SHP77 treated with DMSO at 0.1 percent for 48 hours (cell line): Measurements from ENCODE around the gene AFF4.
"Not testable (repeated sequence)": the region's sequence is repeated elsewhere in the genome, so short reads cannot be mapped to it uniquely, and the experiment has no call there.

Source experiments
- DNase-seq: peaks from one replicate; lab custom pipeline; 2025; lab: John Stamatoyannopoulos, UW

The AFF4 gene

GRCh38 chr5:132963171-132964104 is at the start of gene AFF4:
AFF4 (minus strand) TSS chr5:132963634; CDS start chr5:132937189, 26,445 bp downstream.
- peak; percentile 80 for DNase-seq

DNA sequence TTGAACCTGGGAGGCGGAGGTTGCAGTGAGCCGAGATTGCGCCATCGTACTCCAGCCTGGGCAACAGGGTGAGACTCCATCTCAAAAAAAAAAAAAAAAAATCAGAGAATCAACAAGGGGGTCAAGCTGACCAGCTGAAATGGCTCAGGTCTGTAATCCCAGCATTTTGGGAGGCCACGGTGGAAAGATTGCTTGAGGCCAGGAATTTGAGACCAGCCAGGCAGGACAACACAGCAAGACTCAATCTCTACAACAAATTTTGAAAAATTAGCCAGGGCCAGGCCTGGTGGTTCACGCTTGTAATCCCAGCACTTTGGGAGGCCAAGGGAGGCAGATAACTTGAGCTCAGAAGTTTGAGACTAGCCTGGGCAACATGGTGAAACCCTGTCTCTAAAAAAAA is 45.0 kb upstream of the AFF4 start:
- DNase-seq = not testable (repeated sequence)

DNA sequence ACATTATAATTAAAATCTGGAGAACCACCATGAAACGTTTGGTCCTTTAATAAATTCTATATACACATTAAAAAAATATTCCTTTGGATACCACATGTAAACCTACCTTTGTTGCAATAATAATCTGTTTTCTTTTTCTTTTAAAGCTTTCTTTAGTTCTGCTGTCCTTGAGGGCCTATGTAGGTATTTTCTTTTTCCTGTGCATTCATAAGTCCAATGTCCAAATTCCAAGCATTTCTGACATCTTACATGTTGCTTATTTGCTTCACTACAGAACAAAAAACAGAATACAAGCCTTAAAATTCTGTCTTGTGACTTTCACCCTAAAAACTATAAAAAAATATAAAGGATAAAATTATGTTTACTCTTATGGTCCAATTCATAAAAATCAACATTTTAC is 43.2 kb upstream of the AFF4 start:
- DNase-seq = no peak

- no peak for DNase-seq
Observed at GRCh38 chr5:132999246-132999645, 35.8 kb upstream of the AFF4 start.

- DNase-seq = no peak
Observed at GRCh38 chr5:132998556-132998955, 35.1 kb upstream of the AFF4 start.

- DNase-seq = no peak
Observed at GRCh38 chr5:132996307-132996706, 32.9 kb upstream of the AFF4 start.

DNA sequence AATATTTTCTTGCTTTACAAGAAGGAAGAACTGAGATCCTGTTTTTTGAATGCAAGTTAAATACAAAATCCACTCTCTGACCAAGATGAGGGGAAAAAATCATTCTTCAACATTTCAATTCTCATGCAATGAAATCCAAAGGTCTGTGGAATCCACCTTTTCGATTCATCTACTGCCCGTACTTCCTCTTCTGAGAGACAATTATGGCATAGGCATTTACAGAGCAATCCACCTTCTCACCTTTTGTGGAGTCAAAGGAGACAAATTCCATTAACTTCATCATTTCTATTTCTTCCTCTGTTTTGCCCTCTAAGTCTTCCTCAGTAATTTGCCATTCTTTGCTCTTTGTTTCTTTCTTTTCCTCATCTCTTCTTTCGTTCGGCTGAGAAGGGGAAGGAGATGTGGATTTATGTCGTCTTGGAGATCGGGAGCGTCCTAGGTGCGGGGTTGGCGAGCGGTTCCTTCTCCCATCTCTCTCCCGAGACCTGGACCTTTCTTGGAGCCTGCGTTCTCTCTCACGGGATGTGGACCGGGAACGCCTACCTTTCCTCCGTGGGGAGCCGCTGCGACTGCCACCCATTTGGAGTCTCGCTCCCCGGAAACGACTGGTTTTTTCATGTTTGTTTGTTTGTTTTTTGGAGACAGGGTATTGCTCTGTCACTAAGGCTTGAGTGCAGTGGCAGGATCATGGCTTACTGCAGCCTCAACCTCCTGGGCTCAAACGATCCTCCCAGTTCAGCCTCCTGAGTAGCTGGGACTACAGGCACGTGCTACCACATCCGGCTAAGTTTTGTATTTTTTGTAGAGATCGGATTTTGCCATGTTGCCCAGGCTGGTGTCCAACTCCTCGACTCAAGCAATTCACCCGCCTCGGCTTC is 24.3 kb upstream of the AFF4 start:
- no peak for DNase-seq

DNA sequence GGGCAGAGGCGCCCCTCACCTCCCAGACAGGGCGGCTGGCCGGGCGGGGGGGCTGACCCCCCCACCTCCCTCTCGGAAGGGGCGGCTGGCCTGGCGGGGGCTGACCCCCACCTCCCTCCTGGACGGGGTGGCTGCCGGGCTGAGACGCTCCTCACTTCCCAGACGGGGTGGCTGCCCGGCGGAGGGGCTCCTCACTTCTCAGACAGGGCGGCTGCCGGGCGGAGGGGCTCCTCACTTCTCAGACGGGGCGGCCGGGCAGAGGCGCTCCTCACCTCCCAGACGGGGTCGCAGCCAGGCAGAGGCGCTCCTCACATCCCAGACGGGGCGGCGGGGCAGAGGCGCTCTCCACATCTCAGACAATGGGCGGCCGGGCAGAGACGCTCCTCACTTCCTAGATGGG is 19.5 kb upstream of the AFF4 start:
- not testable (repeated sequence) for DNase-seq

DNA sequence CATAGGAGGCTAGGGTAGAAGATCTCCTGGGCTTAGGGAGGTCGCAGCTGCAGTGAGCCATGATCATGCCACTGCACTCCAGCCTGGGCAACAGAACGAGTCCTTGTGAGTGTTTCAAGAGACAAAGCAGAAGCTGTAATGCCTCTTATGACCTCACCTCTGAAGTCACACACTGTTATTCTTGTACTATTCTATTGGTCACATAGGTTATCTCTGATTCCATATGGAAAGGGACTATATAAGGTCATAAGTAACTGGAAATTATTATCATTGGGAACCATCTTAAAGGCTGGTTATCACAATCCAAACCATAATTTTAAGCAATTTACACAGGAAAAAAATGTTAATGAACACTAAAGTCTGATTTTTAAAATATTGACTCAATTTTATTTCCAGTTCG is 17.9 kb upstream of the AFF4 start:
- no peak for DNase-seq

- DNase-seq = no peak
Observed at GRCh38 chr5:132979976-132980375, 16.5 kb upstream of the AFF4 start.

DNA sequence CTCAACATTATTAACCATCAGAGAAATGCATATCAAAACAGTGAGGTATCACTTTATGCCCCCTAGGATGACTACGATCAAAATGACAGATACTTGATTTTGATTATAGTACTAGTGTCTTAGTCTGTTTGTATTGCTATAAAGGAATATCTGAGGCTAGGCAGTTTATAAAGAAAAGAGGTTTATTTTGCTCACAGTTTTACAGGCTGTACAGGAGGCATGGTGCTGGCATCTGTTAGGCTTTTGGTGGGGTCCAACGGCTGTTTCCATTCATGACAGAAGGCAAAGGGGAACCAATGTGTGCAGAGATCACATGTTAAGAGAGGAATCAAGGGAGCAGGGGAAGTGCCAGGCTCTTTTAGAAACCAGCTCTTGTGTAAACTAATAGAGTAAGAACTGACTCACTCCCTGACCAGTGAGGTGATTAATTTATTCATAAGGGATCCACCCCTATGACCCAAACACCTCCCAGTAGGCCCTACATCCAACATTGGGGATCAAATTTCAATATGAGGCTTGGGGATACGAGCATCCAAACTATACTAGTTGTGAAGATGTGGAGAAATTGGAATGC is 16.0 kb upstream of the AFF4 start:
- DNase-seq = no peak

DNA sequence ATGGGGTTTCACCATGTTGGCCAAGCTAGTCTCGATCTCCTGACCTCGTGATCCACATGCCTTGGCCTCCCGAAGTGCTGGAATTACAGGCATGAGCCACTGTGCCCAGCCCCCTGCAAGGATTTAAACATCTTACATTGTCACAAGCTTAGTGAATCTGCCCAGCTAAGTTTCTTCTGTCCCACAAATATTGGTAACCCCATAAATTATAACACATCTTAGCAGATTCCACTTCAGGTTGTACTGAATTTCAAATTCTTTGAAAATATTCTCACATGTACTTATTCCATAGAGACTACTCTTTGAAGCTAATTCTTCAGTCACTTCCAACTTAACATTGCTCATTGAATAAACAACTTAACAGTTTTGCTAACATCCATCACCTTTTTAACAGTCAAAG is 13.4 kb upstream of the AFF4 start:
- DNase-seq = no peak

GRCh38 chr5:132972436-132972828 is 9.0 kb upstream of the AFF4 start:
- not testable (repeated sequence) for DNase-seq

DNA sequence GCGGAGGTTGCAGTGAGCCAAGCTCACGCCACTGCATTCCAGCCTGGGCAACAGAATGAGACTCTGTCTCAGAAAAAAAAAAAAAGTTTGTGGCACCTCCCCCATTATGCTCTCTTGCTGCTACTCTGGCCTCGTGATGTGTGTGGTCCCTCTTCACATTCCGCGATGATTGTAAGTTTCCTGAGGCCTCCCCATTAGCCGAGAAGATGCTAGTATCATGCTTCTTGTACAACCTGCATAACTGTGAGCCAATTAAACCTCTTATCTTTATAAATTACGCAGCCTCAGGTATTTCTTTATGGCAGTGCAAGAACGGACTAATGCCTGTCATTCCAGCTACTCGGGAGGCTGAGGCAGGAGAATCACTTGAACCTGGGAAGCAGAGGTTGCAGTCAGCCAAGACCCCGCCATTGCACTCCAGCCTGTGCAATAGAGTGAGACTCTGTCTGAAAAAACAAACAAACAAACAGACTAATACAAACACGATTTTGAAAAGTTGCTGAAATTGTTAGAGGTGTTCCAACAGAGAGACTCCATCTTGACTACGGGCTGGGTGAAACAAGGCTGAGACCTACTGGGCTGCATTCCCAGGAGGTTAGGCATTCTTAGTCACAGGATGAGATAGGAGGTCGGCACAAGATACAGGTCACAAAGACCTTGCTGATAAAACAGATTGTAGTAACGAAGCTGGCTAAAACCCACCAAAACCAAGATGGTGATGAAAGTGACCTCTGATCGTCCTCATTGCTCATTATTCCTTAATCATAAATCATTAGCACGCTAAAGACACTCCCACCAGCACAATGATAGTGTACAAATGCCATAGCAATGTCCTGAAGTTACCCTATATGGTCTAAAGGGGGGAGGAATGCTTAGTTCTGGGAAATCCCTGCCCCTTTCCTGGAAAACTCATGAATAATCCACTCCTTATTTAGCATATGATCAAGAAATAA is 8.3 kb upstream of the AFF4 start:
- DNase-seq = no peak

- DNase-seq = no peak
Observed at GRCh38 chr5:132965120-132965519, 1.7 kb upstream of the AFF4 start.

GRCh38 chr5:132962429-132963021 is 909 bp downstream of the AFF4 start:
- peak; percentile 19 for DNase-seq

DNA sequence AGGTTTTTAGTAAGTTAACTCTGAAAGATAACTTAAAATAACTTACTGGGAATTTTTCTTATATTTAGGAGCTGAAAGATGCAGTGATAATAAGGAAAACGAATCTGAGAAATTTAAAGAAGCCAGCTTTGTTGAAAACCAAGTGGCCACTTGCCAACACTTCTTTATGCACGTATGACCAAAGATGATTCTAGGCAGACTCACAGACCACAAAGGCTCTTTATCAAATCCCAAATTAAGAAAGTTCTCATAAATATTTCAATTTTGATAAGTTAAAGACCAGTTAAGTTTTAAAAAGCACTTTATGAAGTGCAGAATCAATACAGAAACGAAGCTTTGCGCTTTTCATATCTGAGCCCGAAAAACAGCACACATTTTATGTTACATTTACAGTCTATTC is 1.5 kb downstream of the AFF4 start:
- no peak for DNase-seq

GRCh38 chr5:132961123-132961815 is 2.2 kb downstream of the AFF4 start:
- not testable (repeated sequence) for DNase-seq

DNA sequence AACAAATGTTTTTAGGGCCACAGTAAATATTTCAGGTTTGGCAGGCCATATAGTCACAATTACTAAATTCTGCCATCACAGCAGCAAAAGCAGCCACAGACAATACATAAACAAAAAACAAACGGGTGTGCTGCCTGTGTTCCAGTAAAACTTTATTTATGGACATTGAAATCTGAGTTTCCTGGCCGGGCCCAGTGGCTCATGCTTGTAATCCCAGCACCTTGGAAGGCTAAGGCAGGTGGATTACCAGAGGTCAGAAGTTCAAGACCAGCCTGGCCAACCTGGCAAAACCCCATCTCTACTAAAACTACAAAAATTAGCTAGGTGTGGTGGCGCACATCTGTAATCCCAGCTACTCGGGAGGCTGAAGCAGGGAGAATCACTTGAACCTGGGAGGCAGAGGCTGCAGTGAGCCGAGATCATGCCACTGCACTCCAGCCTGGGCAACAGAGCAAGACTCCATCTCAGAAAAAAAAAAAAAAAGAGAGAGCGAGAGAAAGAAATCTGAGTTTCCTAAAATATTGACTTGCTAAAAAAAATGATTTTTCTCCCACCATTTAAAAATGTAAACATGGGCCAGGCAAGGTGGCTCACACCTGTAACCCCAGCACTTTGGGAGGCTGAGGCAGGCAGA is 7.2 kb downstream of the AFF4 start:
- DNase-seq = not testable (repeated sequence)

DNA sequence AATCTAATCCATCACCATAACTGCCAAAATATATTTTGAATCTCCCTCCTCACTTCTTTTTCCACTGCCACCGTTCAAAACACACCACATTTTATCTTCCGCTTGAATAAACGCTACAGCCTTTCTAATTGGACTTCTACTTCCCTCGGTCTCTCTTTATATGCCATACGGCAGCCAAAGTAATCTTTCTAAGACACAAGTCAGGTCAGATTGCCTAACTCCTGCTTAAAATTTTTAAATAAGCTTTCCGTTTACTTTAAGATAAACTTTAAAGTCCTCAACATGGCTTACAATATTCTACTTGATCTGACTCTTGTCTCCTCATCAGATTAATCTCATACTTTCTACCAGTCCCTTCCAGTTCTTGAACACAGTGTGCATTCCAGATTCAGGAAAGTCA is 9.7 kb downstream of the AFF4 start:
- no peak for DNase-seq
